ENCODE measurements around the gene CNTFR. TPM values are rescaled to one million over a fixed set of nuclear protein-coding genes. Genes with fewer than 3 reads are reported as not detected.

The CNTFR gene
- total RNA-seq, 2 experiments from 2014 or later: not detected

DNA sequence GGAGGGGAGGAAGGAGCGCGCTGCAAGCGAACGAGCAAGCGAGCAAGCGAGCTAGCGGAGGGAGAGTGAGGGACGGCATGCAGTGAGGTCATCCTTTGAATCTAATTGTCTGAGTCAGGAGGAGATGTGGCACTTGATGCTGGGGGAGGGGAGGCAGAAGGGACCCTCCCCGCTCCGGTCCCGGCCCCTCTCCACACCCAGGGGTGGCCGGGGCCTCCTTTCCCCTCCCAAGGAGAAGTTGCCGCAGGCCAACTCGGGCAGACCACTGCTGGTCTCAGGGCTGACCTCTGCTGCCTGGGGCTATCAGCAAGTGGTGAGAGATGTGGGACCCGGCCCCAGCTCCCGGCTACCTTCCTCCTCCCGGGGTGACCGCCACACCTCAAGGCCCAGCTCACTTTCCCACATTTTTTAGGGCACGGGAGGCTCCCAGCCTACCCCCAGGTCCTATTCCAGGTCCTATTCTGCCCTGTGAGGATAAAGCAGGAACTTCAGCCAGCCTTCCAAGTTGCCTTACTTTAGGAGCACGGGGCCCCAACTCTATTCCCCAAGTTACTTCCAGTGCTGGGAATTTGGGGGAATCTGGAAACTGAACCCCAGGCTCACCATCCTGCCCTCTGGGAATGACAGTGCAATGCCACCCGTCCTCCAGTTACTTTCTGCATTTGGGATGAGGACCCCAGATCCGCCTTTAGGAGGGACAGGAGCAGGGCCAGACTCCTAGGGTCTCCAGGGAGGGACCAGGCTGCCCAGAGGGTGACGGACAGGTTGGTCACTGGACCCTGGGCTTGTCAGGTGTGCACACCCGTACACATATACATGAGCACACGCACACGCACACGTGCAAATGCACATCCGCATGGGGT is 11.1 kb downstream of the CNTFR start:
- ChIA-PET POLR2A (no interaction called here), CTCF (interaction anchor here (1.1 to 2.7 kb wide), 2 partner anchors 13 to 42 kb away, joined by 3 to 11 read pairs; no protein-coding TSS in a partner anchor)

DNA sequence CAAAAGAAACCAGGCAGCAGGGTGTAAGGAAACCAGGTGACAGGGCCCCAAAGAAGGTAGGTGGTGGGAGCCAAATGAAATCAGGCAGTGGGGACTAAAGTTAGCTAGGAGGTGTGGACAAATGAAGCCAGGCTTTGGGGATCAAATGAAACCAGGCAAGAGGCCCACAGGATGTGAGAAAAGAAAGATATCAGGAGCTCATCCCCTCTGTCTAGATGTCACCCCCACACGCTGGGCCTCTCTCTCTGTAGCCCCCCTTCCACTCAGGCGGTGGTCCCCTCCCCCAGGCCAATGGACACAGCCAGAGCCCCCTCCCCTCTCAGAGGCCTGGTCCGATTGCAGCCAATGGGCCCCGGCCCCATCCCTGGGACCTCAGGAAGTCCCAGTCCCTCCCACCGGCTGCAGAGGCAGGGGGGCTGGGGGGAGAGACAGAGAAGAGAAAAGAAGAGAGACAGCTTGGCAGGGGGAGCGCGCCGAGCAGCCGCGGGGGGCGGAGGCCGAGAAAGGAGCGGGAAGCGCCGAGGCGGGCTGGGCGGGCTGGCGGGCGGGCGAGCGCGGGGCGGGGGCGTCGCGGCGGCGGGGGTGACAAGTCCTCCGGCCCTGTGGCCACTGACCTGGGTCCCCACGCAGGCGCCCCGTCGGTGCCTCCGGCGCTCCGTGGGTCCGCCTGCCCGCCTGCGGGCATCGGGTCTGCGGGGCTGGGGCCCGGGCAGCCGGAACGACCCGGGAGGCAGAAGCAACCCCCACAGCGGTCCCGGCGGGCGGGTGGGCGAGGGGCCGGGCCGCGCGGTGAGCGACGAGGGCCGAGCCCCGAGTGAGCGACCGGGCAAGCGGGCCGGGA is 11.9 kb downstream of the CNTFR start:
- ChIA-PET POLR2A (no interaction called here), CTCF (interaction anchor here (0.9 to 1.3 kb wide), 2 partner anchors 14 to 19 kb away, joined by 3 to 4 read pairs; no protein-coding TSS in a partner anchor)

DNA sequence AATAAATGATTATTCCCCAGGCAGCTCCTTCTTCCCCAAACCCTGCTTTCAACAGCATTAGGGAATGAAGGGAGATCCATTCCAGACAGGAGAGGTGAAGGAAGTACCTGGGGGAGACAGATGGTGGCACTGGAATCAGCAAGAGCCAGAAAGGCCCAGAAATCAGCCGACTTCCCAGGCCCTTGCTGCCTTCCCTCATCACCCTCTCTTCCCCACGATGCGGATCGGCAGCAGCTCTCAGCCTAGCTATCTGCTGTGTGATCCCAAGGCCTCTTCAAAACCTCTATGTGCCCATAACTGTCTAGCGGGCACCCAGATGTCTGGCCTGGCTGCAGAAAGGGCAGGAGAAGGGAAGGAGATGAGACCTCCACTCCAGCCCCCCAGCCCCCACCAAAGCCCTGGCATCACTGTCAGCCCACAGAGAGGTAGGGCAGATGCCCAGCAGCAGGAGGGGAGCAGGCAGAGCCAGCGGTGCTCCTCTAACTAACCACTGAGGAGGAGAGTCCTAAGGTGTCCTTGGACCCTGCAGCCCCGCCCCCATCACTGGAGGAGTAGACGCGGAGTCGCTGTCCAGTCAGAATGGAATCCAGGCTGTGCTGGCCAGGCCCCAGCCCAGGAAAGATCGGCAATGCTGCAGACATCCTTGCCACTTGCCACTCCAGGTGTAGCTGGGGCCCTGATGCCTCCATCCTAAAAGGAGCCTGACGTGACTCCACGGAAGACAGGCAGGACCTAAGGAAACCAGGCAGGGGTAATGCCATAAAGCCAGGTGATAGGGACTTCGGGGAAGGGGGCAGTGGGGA is 12.7 kb downstream of the CNTFR start:
- POLR2A ChIA-PET: no interaction called here
- CTCF ChIA-PET: interaction anchor here (0.9 to 1.3 kb wide), 2 partner anchors 15 to 18 kb away, joined by 3 to 4 read pairs; no protein-coding TSS in a partner anchor

GRCh38 chr9:34575862-34576596 is 13.5 kb downstream of the CNTFR start:
- POLR2A ChIA-PET: no interaction called here
- CTCF ChIA-PET: no interaction called here

DNA sequence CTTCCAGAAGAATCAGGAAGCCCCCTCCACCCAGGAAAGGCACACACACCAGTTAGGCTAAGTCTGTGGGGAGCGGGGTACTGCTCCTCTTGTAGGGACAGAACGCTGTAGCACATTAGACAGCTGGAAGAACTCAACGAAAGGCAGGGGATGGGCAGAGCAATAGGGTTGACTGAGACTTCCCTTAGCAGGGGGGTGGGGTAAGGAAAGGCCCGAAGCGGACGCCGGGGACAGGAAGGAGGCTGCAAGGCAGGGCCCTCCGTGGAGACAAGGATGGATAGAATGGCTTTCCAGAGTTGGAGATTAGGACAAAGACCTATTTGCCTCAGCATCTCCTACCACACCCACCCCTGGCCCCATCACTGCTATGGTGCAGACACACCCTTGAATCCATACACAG is 14.3 kb downstream of the CNTFR start:
- CTCF ChIA-PET: no interaction called here

DNA sequence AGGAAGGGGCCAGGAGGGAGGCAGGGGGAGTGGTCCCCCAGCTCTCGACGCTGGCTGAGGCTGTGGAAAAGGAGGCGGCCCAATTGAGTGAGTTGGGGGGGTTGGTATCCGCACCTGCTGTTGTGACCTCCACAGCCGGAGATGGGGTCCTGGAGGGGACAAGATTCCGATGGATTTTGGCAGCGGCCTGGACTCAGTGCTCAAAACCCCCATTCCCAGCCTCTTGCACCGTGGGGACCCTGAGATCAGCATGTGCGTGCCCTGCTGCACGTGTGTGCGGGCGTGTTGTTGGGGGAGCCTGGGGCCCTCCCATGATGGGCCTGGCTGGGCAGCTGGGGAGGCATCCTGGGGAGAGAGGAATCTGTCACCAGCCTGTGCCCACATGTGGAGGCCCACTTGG is 15.0 kb downstream of the CNTFR start:
- CTCF ChIA-PET: no interaction called here
- POLR2A ChIA-PET: no interaction called here

More for the DNA sequence above, 14.3 kb downstream of the CNTFR start:
- POLR2A ChIA-PET: no interaction called here

DNA sequence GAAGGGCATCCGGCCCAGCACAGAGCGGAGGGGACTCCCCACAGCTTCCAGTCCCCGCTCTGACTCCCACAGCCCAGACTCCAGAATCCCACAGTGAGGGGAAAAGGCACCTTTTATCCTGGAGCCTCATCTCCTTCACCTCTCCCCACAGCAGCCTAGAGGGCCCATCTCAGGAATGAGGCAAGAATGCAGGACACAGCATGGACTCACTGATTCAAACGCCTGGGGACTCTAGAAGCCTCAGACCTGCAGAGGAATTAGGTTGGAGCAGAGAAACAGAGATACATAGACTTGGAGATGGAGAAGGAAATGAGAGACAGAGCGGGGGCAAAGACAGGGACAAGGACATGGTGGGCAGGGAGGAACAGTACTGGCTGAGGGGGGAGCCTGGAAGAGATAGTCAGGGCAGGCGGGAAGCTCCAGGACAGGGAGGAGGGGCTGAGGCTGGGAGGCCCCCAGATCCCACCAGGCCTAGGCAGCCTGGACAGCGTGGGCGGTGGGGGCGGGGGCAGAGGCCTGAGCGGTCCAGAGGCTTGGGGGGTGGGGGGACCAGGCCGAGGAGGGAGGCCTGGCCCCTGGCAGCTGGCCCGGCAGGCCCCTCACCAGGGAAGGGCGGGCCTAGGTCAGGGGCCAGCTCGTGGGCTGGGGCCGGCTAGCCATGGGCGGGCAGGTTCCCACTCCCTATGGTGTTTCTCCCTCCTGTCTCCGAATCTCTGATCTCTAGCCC is 15.8 kb downstream of the CNTFR start:
- ChIA-PET POLR2A (no interaction called here), CTCF (no interaction called here)

GRCh38 chr9:34572628-34573027 is 16.9 kb downstream of the CNTFR start:
- ChIA-PET POLR2A (no interaction called here), CTCF (no interaction called here)

DNA sequence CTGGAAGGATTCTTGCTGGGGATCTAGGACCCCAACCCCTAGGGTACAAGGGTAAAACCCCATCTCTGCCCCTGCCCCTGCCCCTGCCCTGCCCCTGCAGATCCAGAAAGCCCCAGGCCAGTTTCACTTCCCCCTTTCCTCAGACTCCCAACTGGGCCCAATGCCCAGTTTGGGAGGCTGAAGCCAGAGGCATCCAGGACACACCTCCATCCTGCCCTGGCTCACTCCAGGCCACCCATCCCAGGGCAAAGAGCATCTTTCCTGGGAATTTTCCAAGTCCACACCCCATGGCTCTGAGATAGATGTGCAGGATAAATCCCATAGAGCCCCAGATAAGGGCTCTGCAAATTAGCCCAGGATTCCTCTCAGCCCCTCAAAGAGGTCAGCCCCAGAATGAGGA is 17.4 kb downstream of the CNTFR start:
- ChIA-PET CTCF (no interaction called here), POLR2A (no interaction called here)

DNA sequence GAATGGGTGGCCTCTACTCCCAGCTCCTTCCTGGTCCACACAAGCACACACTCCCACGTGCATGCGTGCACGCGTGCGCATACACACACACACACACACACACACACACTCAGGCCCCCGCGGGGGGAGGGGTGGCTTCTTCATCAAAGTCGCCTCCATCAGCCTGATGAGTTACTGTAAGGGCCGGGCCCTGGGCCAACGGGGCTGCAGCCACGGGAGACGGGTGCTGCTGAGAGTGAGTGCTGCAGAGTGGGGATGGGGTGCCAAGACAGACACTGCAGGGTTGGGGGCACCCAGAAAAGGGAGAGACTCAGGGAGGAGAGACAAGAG is 18.1 kb downstream of the CNTFR start:
- ChIA-PET CTCF (interaction anchor here (0.8 to 1.1 kb wide), 2 partner anchors 23 to 33 kb away, joined by 3 read pairs; no protein-coding TSS in a partner anchor), POLR2A (no interaction called here)

DNA sequence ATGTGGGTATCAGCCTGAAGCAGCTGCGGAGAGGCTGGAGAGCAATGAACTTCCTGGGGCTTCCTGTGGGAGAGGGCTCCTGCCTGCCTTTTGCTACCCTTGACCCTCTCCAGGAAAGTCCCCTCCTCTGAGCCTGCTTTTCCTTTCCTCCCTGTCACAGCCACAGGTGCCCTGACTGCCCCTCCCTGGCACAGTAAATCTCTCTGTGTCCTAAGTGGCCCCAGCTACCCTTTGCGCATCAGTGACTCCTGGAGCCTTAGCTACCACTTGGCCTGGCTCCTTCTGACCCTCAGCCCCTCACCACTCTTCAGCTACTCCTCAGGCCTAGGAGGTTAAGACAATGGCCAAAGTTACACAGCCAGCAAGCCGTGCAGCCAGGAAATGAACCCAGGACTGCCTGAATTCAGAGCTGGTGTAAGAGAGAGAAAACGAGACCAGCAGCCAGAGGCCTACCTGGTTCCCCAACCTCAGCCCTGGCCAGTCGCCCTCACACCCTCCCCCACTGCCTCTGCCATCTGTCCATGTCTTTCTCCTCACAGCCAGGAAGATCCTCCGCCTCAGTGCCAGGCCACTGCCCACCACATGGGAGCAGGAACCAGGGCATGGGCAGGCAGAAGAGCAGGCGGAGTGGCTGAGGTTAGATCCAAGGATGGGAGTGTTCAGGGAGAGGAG is 18.6 kb downstream of the CNTFR start:
- POLR2A ChIA-PET: no interaction called here
- CTCF ChIA-PET: interaction anchor here (0.8 to 1.8 kb wide), 3 partner anchors 21 to 33 kb away, joined by 3 to 5 read pairs (median 3); no protein-coding TSS in a partner anchor

DNA sequence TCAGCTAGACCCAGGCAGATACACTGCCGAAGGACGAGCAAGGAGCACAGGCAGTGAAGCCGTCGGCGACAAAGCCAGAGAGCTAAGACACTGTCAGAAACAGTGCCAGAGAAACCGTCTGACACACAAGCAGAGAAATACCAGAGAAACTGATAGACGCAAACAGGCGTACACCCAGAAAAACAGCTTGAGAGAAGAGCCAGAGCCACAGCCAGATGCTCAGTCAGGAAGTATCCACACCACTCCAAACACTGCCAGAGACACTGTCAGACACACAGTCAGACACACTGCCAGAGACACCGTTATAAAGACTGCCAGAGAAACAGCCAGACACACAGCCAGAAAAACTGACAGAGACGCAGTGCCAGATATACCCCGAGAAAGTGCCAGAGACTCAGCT is 19.1 kb downstream of the CNTFR start:
- ChIA-PET CTCF (interaction anchor here (1.8 kb wide), 1 partner anchor 21 kb away, joined by 5 read pairs; no protein-coding TSS in a partner anchor), POLR2A (no interaction called here)

DNA sequence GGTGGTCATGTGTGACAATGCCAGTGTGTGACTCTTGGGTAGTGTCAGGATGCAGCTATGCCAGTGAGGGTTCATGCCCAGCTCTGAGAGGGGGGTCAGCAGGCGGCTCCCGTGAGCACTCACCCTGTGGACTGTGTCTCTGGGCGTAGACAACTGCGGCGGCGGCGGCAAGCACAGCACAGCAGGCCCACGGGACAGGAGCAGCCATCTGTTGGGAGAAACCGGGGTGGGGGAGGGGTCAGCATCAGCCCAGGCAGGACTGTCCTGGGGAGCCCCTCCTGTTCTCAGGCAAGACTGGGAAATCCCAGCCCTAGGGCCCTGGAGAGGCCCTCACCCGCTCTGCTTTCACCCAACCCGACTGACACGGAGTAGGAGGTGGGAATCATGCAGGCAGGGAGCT is 20.8 kb downstream of the CNTFR start:
- CTCF ChIA-PET: no interaction called here
- POLR2A ChIA-PET: no interaction called here

DNA sequence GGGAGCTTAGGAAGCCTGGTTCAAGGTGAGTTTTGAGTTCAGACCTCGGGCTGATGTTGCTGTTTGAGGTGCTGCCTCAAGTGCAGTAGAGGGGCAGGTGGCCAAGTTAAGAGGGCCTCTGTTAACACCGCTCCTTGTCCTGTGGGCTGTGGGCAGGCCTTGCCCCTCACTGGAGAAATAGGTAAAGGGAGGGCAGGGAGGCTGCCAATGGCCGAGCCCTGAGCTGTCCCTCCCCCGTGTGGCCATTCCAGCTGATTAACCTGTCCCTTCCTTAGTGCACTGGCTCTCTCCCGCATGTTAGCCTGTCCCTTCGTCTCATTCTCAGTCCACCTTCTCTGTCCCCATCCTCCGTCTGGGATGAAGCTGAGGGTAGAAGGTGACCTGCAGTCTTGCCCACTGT is 21.4 kb downstream of the CNTFR start:
- CTCF ChIA-PET: no interaction called here
- POLR2A ChIA-PET: no interaction called here

DNA sequence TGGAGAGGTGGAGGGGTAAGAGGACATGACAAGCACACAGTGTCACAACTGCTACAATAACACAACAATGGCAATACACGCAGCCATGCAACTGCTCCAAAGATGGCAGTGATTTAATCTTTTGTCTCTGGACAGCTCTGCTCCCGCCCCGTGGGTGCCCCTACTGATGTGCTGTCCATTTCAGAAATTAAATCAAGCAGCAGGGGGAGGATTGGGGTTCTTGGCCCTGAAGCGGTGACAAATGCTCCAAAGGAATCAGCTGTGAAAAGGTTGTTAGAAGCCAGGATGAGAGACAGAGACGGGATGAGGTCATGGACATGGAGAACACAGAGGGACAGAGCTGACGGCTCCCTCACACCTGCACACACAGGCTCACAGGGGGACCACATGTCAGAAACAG is 22.6 kb downstream of the CNTFR start:
- ChIA-PET CTCF (no interaction called here), POLR2A (no interaction called here)

DNA sequence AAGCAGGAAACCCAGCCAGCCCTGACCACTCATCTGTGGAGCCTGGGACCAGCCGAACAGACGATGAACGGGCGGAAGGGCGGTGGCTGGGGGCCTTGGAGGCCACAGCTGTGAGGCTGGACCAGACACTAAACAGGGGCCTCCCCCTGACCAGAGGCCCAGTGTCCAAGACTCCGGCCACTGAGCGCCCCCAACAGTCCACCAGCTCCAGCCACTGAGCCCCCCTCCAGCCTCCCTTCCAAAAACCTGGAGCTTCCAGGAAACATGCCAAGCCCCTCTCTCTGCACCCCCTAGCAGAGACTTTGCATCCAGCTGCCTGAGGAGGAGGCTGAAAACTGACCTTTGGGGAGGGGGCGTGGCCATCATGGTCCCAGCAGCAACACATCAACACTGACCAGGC is 23.2 kb downstream of the CNTFR start:
- CTCF ChIA-PET: no interaction called here
- POLR2A ChIA-PET: no interaction called here

GRCh38 chr9:34565856-34566255 is 23.7 kb downstream of the CNTFR start:
- CTCF ChIA-PET: no interaction called here
- POLR2A ChIA-PET: no interaction called here

GRCh38 chr9:34564617-34565016 is 24.9 kb downstream of the CNTFR start:
- ChIA-PET POLR2A (no interaction called here), CTCF (interaction anchor here (0.5 to 1.3 kb wide), 2 partner anchors 27 to 118 kb away, joined by 3 to 4 read pairs; no protein-coding TSS in a partner anchor)

Measured in activated CD8-positive, alpha-beta memory T cell treated with anti-CD3 and anti-CD28 coated beads for 36 hours (primary cell).